Myocyte (in vitro differentiated cells): ENCODE results near the gene LILRB4. TPM values are rescaled to one million over a fixed set of nuclear protein-coding genes. Genes with fewer than 3 reads are reported as not detected.
"Not testable (repeated sequence)": the region's sequence is repeated elsewhere in the genome, so short reads cannot be mapped to it uniquely, and the experiment has no call there.

Experiments
- DNase-seq: peaks from one replicate; pipeline ENCODE4 v3.0.0-alpha.2; 2012; ENCODE audit warnings: low read depth
- microRNA-seq: library from miRNA; unstranded; fragments of <30 nt; microRNA quantifications from one replicate; pipeline ENCODE4, GENCODE V29; 2016
- total RNA-seq: library from RNA; depleted of rRNA; stranded (reverse); fragments of >200 nt; gene quantifications from 2 replicates; pipeline ENCODE4 v1.2.3, GENCODE V29; 2014

The LILRB4 gene
- total RNA-seq, 1 donor from 2014 or later = not detected

GRCh38 chr19:54691582-54692297 is 29.0 kb downstream of the LILRB4 start:
- DNase-seq = no peak

- DNase-seq = no peak
Observed at GRCh38 chr19:54692298-54692615, 29.5 kb downstream of the LILRB4 start.

GRCh38 chr19:54694648-54695047 is 31.9 kb downstream of the LILRB4 start:
- DNase-seq = no peak

GRCh38 chr19:54696117-54696548 is 33.3 kb downstream of the LILRB4 start:
- no peak for DNase-seq

GRCh38 chr19:54696766-54697165 is 34.0 kb downstream of the LILRB4 start:
- no peak for DNase-seq

GRCh38 chr19:54697716-54698115 is 34.9 kb downstream of the LILRB4 start:
- DNase-seq = not testable (repeated sequence)

GRCh38 chr19:54704928-54705327 is 42.1 kb downstream of the LILRB4 start:
- no peak for DNase-seq

GRCh38 chr19:54707962-54708361 is 45.2 kb downstream of the LILRB4 start:
- DNase-seq = no peak

- no peak for DNase-seq
Observed at GRCh38 chr19:54708781-54709180, 46.0 kb downstream of the LILRB4 start.

GRCh38 chr19:54709212-54709948 is 46.6 kb downstream of the LILRB4 start:
- no peak for DNase-seq

- DNase-seq = not testable (repeated sequence)
Observed at GRCh38 chr19:54709956-54710355, 47.2 kb downstream of the LILRB4 start.

Small RNA genes lying within 50 kb of the gene (microRNA-seq; reads per million reads assigned to microRNA genes)
- not detected for gene MIR8061

Other genes with a start within 250 kb of the LILRB4 start
- gene TTYH1, start 247.5 kb upstream of the LILRB4 start, total RNA-seq = not detected in 2 replicates
- gene LENG8, start 213.8 kb upstream of the LILRB4 start, total RNA-seq = 50.6 and 55.1 TPM in 2 replicates
- 5.2 and 6.9 TPM in 2 replicates for gene LENG9, start 199.2 kb upstream of the LILRB4 start, total RNA-seq
- 4.4 and 6.2 TPM in 2 replicates for gene CDC42EP5, start 189.7 kb upstream of the LILRB4 start, total RNA-seq
- not detected in 2 replicates for gene LAIR2, start 160.2 kb upstream of the LILRB4 start, total RNA-seq
- gene LILRA2, start 89.2 kb upstream of the LILRB4 start, total RNA-seq = not detected in 2 replicates
- not detected in 2 replicates for gene LILRA1, start 69.4 kb upstream of the LILRB4 start, total RNA-seq
- not detected in 2 replicates for gene LILRB1, start 32.5 kb upstream of the LILRB4 start, total RNA-seq
- gene KIR3DL3, start 61.5 kb downstream of the LILRB4 start, total RNA-seq = not detected in 2 replicates
- not detected in 2 replicates for gene KIR2DL3, start 75.5 kb downstream of the LILRB4 start, total RNA-seq
- not detected in 2 replicates for gene KIR2DL1, start 106.8 kb downstream of the LILRB4 start, total RNA-seq
- not detected in 2 replicates for gene KIR2DL4, start 140.6 kb downstream of the LILRB4 start, total RNA-seq
- gene KIR3DL1, start 153.5 kb downstream of the LILRB4 start, total RNA-seq = not detected in 2 replicates
- gene KIR2DS4, start 169.7 kb downstream of the LILRB4 start, total RNA-seq = not detected in 2 replicates
- gene KIR3DL2, start 187.5 kb downstream of the LILRB4 start, total RNA-seq = not detected in 2 replicates
- gene FCAR, start 211.2 kb downstream of the LILRB4 start, total RNA-seq = not detected in 2 replicates
- not detected in 2 replicates for gene NCR1, start 243.2 kb downstream of the LILRB4 start, total RNA-seq